HG03520 (cell line): ENCODE measurements around the gene ELAVL1.
A peak's percentile ranks its signal among the peaks of the same experiment; 100 is the strongest.
"Not testable (repeated sequence)": the region's sequence is repeated elsewhere in the genome, so short reads cannot be mapped to it uniquely, and the experiment has no call there.

Source experiments
- ATAC-seq: cut with Tn5 transposase; IDR thresholded peaks from one replicate; pipeline ENCODE4 v1.9.1; 2021; ENCODE audit warnings: mild to moderate bottlenecking, moderate library complexity; ENCODE audit not compliant: unreplicated experiment

Gene ELAVL1

GRCh38 chr19:7971553-7972520 is 33.6 kb downstream of the ELAVL1 start:
- ATAC-seq: no peak

- no peak for ATAC-seq
Measured at GRCh38 chr19:7970716-7971448, 34.6 kb downstream of the ELAVL1 start.

DNA sequence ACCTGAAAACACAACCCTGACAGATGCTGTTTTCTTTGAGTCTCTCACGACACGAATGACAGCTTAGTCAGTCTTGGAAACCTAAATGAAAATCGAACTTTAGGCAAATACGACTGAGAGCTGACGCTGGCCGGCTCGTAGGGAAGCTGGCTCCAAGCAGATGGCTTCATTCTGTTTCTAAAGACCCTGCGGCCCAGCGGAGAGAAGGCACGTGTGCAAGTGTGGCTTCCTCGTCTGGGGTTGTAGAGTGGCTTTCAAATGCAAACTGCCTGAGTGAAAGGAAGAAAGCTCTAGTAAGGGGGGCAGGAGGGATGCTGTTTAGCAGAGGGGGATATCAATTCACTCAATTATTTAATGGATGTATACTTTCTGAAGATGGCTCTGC is 35.9 kb downstream of the ELAVL1 start:
- ATAC-seq: no peak

DNA sequence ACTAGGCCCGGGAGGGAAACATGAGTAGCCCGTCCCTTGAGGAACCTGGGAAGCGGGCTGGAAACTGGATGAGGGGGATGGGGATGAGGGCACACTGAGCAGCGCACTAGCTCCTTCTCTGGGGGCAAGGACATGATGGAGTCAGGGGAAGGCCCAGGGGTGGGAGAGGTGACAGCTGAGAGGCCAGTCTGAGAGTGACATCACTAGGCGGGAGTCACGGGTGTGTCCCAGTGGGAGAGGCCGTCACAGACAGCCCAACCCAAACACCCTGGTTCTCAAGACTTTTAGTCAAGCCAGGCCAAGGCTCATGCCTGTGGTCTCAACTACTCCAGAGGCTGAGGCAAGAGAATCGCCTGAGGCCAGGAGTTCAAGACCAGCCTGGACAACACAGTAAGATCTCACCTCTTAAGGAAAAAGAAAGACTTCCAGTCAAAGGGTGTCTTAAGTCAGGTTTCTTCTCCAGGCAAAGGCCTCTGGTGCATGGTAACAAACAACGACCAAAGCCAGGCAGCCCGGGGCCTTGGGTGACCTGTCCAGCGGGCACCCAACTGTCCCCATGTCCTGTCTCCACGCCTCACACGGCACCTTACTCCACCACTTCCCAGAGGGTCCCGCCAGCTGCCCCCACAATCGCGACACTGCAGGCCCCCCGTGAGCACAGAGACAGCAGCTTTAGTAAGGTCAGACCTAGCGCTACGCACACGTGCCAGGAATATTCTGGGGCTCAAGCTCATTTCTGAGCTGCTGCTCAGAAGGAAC is 36.5 kb downstream of the ELAVL1 start:
- ATAC-seq: no peak

DNA sequence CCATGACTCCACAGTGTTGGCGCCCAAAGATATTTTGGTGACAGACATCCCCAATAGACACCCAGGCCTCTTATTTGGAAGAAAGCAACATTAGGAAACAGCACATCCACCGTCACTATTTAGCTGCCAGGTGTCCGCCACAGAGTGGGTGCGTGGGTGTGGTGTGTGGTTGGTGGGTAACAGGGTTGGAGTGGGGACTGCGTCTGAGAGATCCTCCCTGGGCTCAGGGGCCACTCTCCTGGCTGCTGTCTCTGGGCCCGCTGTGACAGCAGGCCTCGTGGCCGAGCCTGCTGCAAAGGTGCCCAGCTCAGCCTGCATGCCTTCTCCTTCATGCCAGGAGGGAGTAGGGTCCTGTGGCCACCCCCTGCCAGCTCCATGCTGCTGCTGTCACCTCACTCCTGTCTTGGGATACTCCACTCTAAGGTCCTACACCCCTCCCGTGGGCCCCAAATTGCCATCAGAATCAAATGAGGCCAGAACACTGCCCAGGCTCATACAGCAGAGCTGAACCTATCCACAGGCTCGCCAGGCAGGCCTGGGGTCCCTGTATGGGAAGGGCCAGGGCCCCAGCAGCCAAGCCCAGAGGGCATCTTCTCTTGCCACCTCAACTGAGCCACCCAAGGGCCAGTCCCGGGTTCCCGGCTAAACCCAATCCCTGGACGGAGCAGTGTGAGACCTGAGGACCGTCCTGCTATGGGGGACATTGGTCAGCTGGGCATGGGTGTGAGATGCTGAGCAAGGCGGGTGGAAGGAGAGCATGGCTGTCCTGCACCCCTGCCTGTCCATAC is 37.2 kb downstream of the ELAVL1 start:
- ATAC-seq: no peak

DNA sequence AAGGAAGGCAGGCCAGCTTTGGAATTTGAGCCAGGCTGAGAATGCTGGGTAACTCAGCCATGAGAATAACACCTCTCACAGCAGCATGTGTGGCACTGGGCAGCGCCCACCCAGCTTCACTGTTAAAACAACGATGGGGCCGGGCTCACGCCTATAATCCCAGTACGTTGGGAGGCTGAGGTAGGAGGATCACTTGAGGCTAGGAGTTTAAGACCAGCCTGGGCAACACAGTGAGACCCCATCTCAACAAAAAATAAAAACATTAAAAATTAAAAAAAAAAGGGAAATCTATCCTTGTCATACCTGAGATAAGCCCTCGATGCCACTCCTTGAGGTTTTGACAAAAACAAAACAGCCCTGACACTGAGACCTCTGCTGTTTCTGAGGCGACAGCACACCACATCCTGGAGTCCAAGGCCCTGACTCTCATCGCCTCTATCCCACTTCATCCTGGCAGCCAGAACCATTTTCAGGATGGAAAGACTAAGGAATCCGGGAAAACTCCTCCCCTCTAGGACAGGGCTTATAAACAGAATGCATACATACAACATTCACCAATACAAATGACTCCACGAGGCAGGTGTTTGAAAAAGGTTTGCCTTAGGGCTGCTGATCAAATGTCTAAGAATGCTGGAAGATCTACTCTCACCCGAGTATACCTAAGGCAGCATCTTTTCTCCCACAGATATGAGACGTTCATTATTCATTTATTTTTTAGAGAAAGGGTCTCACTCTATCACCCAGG is 39.3 kb downstream of the ELAVL1 start:
- no peak for ATAC-seq

DNA sequence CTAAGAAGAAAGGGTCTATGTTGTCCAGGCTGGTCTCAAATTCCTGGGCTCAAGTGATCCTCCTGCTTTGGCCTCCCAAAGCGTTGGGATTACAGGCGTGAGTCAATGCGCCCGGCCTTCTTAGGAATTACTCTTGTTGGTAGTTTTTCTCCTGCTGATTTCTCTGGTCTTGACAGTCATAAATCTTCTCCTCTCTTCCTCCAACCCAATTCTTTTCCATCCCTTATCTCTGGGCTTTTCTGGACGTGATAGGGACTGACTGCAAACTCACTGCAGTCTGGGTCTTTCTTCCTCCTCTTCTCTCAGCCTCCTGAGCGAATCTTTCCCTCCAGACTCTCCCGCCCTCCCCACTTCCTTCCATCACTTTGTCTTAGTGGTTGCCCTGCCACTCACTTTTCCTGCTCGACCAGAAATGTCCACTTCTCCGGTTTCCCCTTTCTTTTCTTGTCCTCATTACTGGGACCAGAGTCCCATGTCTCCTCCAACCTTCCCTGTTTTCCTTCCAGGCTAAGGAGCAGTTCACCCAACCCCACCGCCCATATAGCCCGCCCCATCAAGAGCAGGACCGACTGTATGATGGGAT is 40.1 kb downstream of the ELAVL1 start:
- ATAC-seq: no peak

- ATAC-seq: no peak
Measured at GRCh38 chr19:7963566-7963965, 41.9 kb downstream of the ELAVL1 start.

DNA sequence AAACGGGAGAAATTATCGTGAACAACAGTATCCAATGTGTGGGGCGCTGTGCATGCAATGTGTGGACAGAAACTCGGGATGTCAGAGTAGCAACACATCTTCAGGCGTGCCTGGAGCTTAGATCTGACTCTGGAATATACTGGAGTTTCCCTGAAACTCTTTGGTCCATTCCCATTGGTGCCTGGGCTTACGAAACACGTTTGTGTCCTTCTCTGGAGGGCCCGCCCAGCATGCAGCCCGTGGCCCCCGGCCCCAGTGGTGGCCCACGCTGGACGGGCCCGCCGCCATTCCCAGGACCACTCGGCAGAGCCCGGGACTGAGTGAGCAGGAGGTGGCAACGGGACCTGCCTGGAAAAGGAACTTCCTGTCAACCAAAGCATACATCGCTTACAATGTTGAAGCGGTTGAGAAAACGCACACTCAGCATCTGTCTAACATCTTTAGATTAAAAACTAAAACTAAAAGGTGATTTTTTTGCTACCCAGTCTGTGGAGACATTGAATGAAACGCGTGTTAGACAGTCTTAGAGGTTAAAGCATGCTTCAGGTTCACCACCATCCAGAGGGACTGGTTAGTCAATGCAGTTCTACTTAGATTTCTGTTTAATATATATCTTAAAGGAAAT is 42.7 kb downstream of the ELAVL1 start:
- no peak for ATAC-seq

DNA sequence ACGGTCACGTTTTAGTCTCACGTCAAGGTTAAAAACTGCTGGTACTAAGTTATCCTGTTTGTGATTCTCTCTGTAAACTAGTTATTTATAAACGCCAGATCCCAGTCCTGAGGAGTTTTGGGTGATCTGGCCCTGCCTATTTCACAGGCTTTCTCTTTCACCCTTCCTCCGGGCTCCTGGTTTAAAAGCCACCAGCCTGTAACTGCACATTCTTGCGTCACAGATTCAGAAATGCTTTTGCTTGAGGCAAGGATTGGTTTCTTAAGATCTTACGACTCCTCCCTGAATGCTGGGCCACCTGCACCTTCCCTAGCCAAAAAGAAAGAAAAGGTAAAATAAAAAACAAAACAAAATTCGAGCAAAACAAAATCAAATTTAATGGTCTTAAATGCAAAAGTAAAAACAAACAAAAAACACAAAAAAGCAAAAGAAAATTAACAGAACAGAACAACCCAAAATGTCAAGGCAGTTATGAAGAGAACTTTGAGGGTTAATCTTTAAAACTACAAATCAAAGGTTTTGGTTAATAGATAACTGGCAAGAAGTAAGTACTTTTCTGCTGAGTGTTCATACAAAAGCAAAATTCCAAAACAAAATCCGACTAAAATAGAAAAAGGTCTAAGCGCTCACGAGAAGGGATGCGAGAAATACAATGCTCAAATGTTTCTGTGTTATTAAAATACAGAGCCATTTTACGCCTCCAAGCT is 43.4 kb downstream of the ELAVL1 start:
- no peak for ATAC-seq

GRCh38 chr19:7961082-7961481 is 44.4 kb downstream of the ELAVL1 start:
- not testable (repeated sequence) for ATAC-seq

DNA sequence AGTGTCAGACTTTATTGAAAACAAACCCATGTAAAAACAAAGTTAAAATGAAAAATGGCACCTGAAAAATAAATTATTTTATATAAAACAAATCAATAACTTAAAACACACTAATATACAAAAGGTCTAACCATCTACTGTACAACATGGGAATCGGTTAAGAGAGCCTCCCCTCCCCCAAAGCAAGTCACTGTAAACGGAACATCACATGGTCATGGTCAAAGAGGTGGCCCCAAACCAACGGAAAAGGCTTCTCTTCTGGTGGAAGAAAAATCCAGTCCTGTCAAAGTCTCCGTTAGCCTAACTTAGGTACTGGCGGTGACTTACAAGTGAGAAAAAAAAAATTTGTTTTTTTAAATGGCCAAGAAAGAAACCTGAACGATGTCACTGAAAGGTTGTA is 46.2 kb downstream of the ELAVL1 start:
- no peak for ATAC-seq

DNA sequence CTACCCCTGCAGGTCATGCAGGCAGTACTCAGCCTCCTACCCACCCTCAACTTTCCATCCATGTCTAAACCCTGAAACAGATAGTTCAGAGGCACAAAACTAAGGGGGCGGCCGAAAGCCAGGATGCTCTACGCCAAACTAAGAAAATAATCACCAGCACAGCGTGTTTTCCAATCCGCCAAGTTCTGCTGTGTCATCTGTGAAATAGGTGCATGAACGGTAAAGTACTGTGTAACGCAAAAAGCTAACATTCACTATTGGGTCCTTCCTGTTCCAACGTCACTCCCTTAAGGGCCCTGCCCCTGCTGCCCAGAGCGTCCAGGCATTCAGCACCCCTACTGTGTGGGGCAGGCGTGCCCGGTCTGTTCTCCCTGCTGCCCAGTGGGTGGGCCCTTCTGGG is 49.7 kb downstream of the ELAVL1 start:
- no peak for ATAC-seq

GRCh38 chr19:7953576-7953975 is 51.9 kb downstream of the ELAVL1 start:
- ATAC-seq: no peak

- no peak for ATAC-seq
Measured at GRCh38 chr19:7953060-7953459, 52.4 kb downstream of the ELAVL1 start.

DNA sequence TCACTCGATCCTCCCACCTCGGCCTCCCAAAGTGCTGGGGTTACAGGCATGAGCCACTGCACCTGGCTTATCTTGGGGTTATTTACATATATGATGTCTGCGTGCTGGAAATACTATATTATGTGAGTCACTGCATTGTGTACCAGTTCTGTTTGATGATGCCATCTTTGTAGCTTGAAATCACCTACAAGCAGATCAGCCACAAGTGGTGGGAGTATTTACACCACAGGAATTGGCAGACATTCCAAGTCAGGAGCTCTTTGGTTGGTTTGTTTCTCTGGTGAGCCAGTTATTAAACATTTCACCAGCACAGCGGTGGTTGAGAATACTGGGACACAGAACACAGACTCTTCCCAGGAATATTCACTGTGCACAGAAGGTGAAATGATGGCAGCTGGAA is 57.5 kb downstream of the ELAVL1 start:
- ATAC-seq: no peak

DNA sequence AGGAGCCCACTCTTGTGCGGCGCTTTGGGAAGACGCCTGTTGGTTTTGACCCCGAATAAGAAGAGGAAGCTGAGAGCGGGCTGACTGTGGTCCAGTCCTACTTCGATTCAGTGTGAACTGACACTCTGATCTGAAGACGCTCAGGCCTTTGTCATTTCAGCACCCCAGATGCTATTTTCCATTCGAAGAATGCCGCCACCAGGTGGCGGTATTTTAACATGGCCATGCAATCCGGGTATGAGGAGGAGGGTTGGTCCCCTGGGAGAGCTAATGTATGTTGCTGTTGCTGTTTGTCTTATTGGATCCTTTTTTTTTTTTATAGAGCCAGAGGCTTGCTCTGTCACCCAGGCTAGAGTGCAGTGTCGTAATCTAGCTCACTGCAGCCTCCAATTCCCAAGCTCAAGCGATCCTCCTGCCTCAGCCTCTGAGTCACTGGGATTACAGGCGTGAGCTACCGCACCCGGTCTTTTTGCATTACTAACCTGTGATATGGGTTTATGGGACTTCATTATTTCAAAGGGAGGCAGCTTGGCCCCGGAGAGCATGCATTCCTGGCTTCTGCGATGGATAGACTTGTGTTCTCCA is 61.2 kb downstream of the ELAVL1 start:
- ATAC-seq: peak; percentile 10
